ENCODE data around the gene STRN. TPM values are rescaled to one million over a fixed set of nuclear protein-coding genes. Genes with fewer than 3 reads are reported as not detected.
A peak's percentile ranks its signal among the peaks of the same experiment; 100 is the strongest.

The STRN gene
- total RNA-seq, 1 experiment from 2014 or later = 17.4 TPM

DNA sequence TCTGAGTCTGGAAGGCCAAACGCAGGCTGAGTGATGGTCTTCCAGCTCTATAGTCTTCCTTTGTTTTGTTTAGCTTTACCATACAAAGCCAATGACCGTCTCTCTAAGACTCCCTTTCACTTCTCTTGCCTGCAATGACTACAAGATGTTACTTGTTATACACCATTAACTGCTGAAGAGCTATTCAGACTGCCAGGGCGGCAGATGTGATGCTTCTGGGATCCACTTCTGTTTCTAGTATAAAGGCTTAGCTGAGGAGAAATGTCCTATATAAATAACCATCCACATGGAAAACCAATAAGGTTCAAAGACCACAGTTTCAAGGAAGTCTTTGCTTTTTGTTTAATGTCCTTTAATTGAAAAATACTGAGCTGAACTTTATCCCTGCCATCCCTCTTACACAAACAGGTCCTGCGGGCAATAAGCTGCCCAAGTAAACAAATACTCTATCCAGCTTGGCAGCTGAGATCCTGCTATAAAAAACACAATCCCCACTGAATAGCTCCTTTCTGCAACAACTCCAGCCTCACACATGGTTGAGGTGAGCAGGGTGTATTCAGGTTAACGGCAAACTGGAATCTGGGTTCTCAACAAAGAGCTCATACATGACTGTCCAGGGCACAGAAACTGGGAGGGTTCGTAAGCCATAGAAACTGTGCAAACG lies 145.3 kb downstream of the STRN start:
- Histone ChIP-seq H3K4me3 (ENCODE audit: insufficient read depth, low read depth, low read length) (no peak overlapping the region), H3K36me3 (replicated peaks; ENCODE audit: control insufficient read depth, insufficient read depth, low read length) (no peaks in the 10 kb centered on the region), H3K27me3 (ENCODE audit: control insufficient read depth, insufficient read depth, low read length) (no peaks in the 10 kb centered on the region)
- no peak for DNase-seq

DNA sequence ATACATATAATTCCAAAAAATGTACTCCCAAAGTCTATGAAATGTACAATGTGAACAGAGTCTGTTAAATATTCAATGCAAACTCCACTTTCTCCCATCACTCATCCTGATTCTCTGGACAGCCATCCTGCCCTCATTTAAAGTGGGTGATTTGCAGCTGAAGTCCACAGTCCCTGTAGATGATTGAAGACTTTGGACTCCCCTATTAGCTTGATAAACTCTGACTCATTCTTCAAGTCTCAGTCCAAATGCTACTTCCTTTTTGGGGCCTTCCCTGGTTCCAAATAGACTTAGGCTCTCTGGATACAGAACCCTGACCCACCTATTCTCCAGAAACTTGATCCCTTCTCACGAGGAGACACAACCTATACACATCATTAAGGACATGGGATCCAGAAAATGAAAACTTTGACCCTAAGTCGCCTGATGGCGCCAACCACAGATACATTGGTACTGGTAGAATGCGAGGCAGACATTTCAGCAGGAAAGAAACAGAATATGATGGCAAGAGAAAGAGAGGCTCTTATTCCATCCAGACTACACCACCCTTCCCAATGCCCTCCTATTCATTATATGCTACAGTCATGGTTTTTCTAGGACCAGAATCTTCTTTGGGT lies 147.1 kb downstream of the STRN start:
- peak; percentile 28 for DNase-seq
- Histone ChIP-seq H3K27me3 (ENCODE audit: control insufficient read depth, insufficient read depth, low read length) (no peaks in the 10 kb centered on the region), H3K4me3 (ENCODE audit: insufficient read depth, low read depth, low read length) (no peak overlapping the region), H3K36me3 (replicated peaks; ENCODE audit: control insufficient read depth, insufficient read depth, low read length) (no peaks in the 10 kb centered on the region)

DNA sequence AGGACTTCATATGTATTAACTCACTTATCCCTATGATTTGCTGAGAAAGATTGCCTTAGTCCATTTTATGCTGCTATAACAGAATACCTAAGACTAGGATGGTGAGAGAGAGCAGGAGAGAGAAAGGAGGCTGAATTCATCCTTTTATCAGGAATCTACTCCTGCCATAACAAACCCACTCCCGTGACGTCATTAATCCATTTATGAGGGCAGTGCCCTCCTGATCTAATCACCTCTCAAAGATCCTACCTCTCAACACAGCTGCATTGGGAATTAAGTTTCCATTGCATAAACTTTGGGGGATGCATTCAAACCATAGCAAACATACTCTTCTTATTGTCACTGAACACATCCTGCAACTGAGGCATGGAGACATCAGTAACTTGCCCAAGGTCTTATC lies 147.8 kb downstream of the STRN start:
- Histone ChIP-seq H3K4me3 (ENCODE audit: insufficient read depth, low read depth, low read length) (no peak overlapping the region), H3K27me3 (ENCODE audit: control insufficient read depth, insufficient read depth, low read length) (no peaks in the 10 kb centered on the region), H3K36me3 (replicated peaks; ENCODE audit: control insufficient read depth, insufficient read depth, low read length) (no peaks in the 10 kb centered on the region)
- no peak for DNase-seq

DNA sequence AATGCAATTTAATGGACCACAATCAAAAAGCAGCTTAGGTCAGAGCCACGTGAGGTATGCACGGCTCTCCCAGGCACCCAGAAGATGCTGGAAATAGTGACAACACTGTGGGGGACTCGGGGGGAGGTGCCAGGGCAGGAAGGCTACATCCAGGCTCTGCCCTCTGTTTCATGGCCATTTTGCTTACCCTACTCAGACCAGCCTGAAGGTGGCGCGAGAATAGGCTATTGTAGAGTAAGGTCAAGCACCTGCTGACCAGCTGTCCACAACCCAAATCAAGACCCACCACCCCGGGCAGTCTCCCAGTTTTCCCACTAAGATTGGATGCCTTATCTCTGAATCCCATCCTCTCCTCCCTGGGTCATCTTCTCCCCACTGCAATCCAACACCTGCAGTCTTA lies 154.1 kb downstream of the STRN start:
- Histone ChIP-seq H3K27me3 (ENCODE audit: control insufficient read depth, insufficient read depth, low read length) (no peaks in the 10 kb centered on the region), H3K4me3 (ENCODE audit: insufficient read depth, low read depth, low read length) (no peak overlapping the region), H3K36me3 (replicated peaks; ENCODE audit: control insufficient read depth, insufficient read depth, low read length) (no peaks in the 10 kb centered on the region)
- DNase-seq = peak; percentile 76

DNA sequence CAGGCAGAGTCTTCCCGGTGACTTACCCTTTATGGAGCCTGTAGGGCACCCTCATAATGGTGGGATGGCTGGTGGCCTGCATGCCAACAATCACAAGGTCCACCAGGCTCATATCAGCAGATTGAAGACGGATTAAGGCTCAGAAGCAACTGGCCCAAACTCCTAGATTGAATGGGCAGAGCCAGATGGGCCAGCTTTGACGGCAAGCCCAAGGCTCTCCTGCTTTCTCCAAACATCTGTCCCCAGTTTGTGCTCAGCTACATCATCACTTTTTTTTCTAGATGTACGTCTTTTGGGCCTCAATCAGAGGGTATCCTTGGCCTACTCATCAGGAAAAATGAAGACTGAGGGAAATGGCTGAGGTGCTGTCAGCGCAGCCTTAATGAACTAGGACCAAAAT lies 155.3 kb downstream of the STRN start:
- Histone ChIP-seq H3K4me3 (ENCODE audit: insufficient read depth, low read depth, low read length) (no peak overlapping the region), H3K27me3 (ENCODE audit: control insufficient read depth, insufficient read depth, low read length) (no peaks in the 10 kb centered on the region), H3K36me3 (replicated peaks; ENCODE audit: control insufficient read depth, insufficient read depth, low read length) (no peaks in the 10 kb centered on the region)
- DNase-seq = no peak

DNA sequence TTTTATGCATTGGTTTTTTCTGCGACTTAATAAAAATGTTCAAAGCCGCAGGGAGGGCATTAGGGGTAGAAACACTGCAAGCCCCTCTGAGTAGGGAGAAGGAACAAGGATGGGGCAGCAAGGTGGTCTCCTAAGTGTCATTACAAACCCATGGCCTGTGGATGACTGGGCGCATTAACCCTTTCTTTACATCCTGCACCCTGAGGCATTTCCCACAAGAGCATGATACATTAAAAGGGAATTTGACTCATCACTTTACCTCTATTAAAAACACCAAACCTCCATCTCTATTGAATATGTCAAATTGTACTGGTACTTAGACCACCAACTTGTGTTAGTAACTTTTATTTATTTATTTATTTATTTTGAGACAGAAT lies 157.3 kb downstream of the STRN start:
- Histone ChIP-seq H3K4me3 (ENCODE audit: insufficient read depth, low read depth, low read length) (no peak overlapping the region), H3K36me3 (replicated peaks; ENCODE audit: control insufficient read depth, insufficient read depth, low read length) (no peaks in the 10 kb centered on the region), H3K27me3 (ENCODE audit: control insufficient read depth, insufficient read depth, low read length) (no peaks in the 10 kb centered on the region)
- DNase-seq = no peak

DNA sequence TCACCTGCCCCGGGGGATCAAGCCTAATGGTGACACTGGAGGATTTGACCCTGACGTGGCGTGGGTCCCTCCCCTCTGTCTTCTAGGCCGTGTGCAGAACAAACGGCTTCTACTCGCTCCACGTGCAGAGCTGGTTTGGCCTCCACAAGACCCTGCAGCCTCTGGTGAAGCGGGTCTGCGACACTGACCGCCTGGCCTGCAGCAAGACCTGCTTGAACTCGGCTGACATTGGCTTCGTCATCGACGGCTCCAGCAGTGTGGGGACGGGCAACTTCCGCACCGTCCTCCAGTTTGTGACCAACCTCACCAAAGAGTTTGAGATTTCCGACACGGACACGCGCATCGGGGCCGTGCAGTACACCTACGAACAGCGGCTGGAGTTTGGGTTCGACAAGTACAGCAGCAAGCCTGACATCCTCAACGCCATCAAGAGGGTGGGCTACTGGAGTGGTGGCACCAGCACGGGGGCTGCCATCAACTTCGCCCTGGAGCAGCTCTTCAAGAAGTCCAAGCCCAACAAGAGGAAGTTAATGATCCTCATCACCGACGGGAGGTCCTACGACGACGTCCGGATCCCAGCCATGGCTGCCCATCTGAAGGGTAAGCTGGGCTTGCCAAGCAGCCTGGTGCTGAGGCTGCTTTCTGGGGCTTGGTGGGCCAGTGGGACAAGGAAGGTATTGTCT lies 157.8 kb downstream of the STRN start:
- Histone ChIP-seq H3K36me3 (replicated peaks; ENCODE audit: control insufficient read depth, insufficient read depth, low read length) (no peaks in the 10 kb centered on the region), H3K4me3 (ENCODE audit: insufficient read depth, low read depth, low read length) (no peak overlapping the region), H3K27me3 (ENCODE audit: control insufficient read depth, insufficient read depth, low read length) (no peaks in the 10 kb centered on the region)
- DNase-seq = no peak

DNA sequence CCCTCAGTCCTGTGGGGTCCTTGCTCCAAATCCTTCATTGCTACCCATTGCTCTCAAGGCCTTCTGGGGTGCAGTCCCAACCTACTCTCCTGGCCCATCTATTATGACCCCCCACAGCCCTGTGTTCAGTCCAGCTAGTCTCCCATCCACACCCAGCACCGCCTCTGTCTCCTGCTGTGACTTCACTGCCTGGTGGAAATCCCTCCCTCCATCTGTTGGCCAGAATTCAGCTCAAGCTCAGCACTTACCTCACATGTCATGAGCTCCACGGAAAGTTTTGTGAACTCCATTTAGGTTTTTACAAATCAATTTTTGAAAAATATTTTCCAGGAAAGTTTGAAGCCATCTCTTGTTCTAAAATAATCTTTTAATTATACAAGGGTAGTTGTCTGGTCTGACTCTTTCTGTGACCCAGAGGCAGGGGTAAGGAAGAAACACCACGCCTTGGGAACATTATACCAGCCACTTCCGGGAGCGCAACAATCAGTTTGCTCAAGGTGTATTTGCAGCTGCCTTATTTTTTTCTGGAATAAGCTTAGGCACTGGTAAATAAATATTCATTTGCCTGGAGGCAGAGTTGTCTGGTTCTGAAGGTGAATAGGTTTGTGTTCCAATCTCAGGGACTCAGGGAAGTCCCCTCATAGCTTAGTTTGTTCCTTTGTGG lies 159.0 kb downstream of the STRN start:
- Histone ChIP-seq H3K4me3 (ENCODE audit: insufficient read depth, low read depth, low read length) (no peak overlapping the region), H3K27me3 (ENCODE audit: control insufficient read depth, insufficient read depth, low read length) (no peaks in the 10 kb centered on the region)
- no peak for DNase-seq

DNA sequence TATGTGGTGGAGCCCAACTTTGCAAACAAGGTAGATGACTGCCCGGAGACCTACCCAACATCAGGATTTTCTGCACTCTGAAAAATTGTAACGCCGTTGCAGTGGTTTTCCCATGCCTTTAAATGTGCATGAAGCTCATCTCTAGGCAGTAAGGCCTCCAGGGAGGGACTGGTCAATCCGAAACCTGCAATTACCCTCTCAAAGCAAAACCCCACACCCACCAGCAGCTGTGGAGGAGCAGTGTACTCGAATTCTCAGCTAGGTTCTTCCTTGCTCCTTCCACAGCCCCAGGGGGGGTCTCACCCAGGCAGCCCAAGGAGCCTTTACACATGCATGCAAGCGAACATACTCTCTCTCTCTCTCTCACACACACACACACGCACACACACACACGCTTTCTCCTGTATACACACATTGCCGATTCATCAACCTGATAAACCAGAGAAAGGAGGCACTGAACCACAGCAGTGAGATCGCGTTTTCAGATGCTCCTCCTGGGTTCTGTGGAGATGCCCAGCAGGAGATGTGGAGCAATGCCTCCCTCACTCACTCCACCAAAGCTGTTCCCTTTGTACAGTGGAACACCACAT lies 160.6 kb downstream of the STRN start:
- no peak for DNase-seq
- no peak overlapping the region for H3K4me3 ChIP-seq (ENCODE audit: insufficient read depth, low read depth, low read length)
- no peaks in the 10 kb centered on the region for H3K27me3 ChIP-seq (ENCODE audit: control insufficient read depth, insufficient read depth, low read length)
- H3K36me3 ChIP-seq (replicated peaks; ENCODE audit: control insufficient read depth, insufficient read depth, low read length) = no peaks in the 10 kb centered on the region

More for the DNA sequence above, 159.0 kb downstream of the STRN start:
- no peaks in the 10 kb centered on the region for H3K36me3 ChIP-seq (replicated peaks; ENCODE audit: control insufficient read depth, insufficient read depth, low read length)

DNA sequence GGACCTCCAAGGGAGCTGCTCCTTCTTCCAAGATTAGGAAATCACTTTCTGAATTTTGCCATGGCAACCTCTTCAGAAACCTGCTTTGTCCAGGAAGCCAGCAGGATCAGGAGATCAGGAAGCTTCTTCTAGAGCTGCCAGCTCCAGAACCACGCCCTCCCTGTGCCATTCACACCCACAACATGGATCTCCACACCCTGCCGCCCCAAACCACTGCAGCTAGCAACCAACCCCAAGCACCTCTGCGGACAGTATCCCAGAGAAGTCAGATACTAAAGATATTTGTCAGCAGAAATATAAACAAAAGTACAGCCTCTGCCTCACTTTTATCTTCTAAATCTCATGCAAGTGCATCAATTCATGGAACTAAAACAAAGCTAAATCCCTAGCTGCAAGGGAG lies 163.4 kb downstream of the STRN start:
- no peak for DNase-seq
- Histone ChIP-seq H3K36me3 (replicated peaks; ENCODE audit: control insufficient read depth, insufficient read depth, low read length) (no peaks in the 10 kb centered on the region), H3K4me3 (ENCODE audit: insufficient read depth, low read depth, low read length) (no peak overlapping the region), H3K27me3 (ENCODE audit: control insufficient read depth, insufficient read depth, low read length) (no peaks in the 10 kb centered on the region)

DNA sequence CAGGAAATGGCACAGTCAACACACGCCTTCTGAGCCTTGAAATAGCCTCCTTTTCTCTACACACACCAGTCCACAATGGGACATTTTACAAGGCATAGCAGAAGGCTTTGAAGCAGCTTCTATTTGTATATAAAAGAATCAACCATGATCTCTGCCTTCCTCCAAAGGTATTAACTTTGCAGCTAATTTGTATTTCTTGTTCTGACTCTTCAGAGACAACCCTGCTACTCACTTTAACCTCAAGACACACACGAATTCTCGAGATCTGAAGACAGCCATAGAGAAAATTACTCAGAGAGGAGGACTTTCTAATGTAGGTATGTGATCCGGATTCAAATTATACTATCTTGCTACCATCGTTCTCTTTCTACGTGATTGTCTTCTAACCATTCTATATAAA lies 165.2 kb downstream of the STRN start:
- DNase-seq = no peak
- Histone ChIP-seq H3K4me3 (ENCODE audit: insufficient read depth, low read depth, low read length) (no peak overlapping the region), H3K27me3 (ENCODE audit: control insufficient read depth, insufficient read depth, low read length) (no peaks in the 10 kb centered on the region), H3K36me3 (replicated peaks; ENCODE audit: control insufficient read depth, insufficient read depth, low read length) (no peaks in the 10 kb centered on the region)

DNA sequence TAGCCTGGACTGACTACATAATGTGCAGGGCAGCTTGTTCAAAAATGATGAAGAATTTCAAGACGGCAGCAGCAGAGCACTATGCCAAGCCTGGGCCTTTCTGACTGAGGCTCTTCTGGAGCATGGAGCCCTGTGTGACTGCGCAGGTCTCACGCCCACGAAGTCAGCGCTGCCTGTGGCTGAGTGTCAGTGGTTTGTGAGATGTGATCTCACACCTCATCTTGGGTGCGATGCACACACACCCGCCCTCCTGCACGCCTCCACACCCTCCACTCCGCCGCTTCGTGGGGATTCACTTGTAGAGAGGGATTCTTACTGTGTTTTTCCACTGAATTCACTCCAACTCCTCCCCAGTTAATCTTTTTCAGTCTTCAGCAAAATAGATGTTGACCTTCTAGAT lies 166.0 kb downstream of the STRN start:
- H3K27me3 ChIP-seq (ENCODE audit: control insufficient read depth, insufficient read depth, low read length) = no peaks in the 10 kb centered on the region
- H3K4me3 ChIP-seq (ENCODE audit: insufficient read depth, low read depth, low read length) = no peak overlapping the region
- H3K36me3 ChIP-seq (replicated peaks; ENCODE audit: control insufficient read depth, insufficient read depth, low read length) = no peaks in the 10 kb centered on the region
- no peak for DNase-seq

DNA sequence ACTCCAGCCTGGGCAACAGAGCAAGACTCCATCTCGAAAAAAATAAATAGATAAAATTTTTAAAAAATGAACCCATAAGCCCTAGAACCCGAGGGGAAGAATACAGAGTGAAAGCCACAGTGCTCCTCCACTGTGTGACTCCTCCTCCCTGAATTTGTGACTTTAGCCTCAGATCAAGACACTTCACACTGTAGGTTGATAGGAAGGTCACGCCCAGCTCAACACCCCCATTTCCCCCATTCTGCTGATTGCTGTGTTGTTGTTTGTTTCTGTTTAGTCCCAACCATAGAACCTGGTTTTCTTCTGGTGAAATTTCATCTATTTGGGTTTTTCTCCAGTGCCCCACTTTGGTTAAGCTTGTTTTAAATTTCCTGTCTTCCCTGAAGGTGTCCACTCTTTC lies 167.6 kb downstream of the STRN start:
- no peak overlapping the region for H3K4me3 ChIP-seq (ENCODE audit: insufficient read depth, low read depth, low read length)
- DNase-seq = no peak
- no peaks in the 10 kb centered on the region for H3K36me3 ChIP-seq (replicated peaks; ENCODE audit: control insufficient read depth, insufficient read depth, low read length)
- no peaks in the 10 kb centered on the region for H3K27me3 ChIP-seq (ENCODE audit: control insufficient read depth, insufficient read depth, low read length)

DNA sequence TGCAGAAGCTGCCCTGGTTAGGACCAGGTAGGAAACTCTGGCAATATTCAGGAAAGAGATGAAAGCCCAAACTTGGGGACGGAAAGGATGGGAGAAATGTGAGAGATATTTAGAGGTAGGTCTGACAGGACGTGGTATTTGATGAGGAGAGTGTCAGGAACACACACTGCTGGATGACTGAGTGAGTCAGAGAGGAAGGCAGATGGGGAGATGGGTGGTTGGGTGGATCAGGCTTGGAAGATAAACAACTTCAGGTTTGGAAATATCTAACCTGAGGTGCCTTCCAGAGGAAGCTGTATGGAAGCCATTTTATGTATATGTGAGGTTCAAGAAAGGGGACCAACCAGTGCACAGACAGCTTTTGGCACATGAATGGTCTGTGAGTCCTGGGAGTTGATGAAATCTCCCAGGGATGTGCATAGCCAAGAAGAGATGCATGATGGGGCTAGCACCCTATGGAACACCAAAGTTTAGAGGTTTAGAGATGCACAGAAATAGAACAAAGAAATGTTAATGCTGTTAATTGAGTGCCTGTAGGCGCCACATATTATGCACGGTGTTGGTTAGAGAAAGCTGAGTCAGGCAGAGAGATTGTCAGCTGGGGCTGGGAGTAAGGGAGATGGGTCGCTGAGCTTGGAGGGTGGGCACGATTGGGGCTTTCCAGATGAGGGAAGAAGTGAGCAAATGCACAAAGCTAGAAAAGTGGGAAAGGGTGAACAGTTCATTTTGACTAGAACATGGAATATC lies 168.8 kb downstream of the STRN start:
- Histone ChIP-seq H3K4me3 (ENCODE audit: insufficient read depth, low read depth, low read length) (no peak overlapping the region), H3K36me3 (replicated peaks; ENCODE audit: control insufficient read depth, insufficient read depth, low read length) (no peaks in the 10 kb centered on the region), H3K27me3 (ENCODE audit: control insufficient read depth, insufficient read depth, low read length) (no peaks in the 10 kb centered on the region)
- no peak for DNase-seq
